Activated CD4-positive, alpha-beta memory T cell treated with anti-CD3 and anti-CD28 coated beads for 36 hours (primary cell): Measurements from ENCODE around the gene PDHA1. TPM values are rescaled to one million over a fixed set of nuclear protein-coding genes. Genes with fewer than 3 reads are reported as not detected.

Experiments
- total RNA-seq, 2 experiments: library from RNA; stranded (reverse); gene quantifications; one replicate each; pipeline ENCODE4 v1.2.3, GENCODE V29; 2021

PDHA1 gene
- total RNA-seq, 2 experiments from 2014 or later = 245 TPM

Other genes starting within 250 kb of the PDHA1 start
- not detected for gene ADGRG2, start 221.5 kb upstream of the PDHA1 start, total RNA-seq
- under 1 TPM; 0.31 to 0.69 TPM for gene MAP3K15, start 171.6 kb downstream of the PDHA1 start, total RNA-seq